ENCODE results near the gene TMEM167B. TPM values are rescaled to one million over a fixed set of nuclear protein-coding genes. Genes with fewer than 3 reads are reported as not detected.

Gene TMEM167B
- total RNA-seq, 4 donors from 2014 or later = 22.2 to 29.2 (median 24.8) TPM

DNA sequence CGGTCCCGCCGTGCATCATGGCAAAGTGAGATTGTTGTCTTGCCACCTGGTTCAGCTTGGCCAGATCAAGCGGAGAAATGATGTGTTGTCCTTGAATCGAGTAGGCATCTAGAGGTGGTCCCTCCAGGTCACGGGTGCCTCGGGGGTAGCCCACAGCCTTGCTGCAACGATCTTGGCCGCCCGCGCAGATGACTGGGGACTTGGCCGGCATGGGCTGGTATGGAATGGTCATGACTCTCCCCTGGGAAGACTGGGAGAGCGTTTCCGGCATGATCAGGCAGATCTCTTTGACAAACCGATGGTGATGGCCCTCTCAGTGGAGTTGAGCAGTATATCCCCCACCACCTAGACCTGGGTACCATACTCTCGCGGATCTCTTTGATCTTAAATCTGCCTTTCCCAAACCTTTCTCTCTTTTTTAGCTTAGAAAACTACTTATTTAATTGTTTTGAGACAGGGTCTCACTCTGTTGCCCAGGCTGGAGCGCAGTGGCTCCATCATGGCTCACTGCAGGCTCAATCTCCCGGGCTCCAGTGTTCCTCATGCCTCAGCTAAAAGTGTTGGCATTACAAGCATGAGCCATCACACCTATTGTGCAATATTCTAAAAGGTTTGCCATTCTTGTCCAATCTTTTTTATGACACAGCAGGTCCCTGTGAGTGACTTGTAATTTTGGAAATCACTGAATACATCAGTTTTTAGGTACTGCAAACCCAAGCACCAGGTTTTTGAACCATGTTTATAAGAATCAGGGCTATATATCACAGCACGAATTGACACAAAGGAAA, 14.0 kb downstream of the TMEM167B start:
- DNase-seq (ENCODE audit: low spot score) (no peak), ATAC-seq (ENCODE audit: low FRiP score) (no peak)
- TF ChIP-seq CTCF (IDR thresholded peaks at IDR 0.05) = no peak

DNA sequence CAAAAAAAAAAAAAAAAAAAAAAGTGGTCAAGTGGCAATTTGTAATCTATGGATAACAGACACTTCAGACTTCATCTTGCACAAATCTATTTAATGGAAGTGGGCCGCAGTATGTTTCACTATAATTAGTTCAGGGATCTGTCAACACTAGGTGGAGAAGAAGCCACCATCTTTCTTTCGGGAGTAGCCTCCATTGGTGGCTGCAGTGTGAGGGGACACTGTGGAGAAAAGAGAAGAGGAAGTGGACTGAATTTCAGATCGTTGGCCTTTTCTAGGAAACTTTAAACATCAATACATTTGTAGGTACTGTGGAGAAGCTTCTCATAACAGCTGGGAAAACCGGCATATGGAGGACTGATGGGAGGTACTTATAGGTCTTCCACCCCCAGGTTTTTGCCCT, 15.3 kb downstream of the TMEM167B start:
- no peak for ATAC-seq (ENCODE audit: low FRiP score)
- DNase-seq (ENCODE audit: low spot score) = no peak
- no peak for TF ChIP-seq CTCF (IDR thresholded peaks at IDR 0.05)

DNA sequence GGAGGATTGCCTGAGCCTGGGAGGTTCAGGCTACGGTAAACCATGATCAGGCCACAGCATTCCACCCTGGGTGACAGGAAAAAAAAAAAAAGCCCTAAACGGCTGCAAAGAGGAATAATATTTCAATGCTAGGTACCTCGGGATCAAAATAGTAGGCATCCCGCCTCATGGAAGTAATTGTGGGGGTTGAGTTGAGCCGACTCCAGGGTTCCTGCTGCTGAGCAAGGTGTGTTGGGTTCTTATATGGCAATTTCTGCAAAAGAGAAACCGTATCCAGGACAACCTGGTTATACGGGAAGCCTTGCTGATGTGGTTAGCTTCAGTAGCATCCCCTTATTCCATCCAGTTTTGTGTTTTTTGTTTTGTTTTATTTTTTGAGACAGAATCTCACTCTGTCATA, 17.2 kb downstream of the TMEM167B start:
- ATAC-seq (ENCODE audit: low FRiP score) = no peak
- DNase-seq (ENCODE audit: low spot score) = no peak
- TF ChIP-seq CTCF (IDR thresholded peaks at IDR 0.05) = no peak

- no peak for ATAC-seq (ENCODE audit: low FRiP score)
- no peak for DNase-seq (ENCODE audit: low spot score)
- TF ChIP-seq CTCF (IDR thresholded peaks at IDR 0.05) = no peak
Measured at GRCh38 chr1:109109906-109110305, 19.3 kb downstream of the TMEM167B start.

DNA sequence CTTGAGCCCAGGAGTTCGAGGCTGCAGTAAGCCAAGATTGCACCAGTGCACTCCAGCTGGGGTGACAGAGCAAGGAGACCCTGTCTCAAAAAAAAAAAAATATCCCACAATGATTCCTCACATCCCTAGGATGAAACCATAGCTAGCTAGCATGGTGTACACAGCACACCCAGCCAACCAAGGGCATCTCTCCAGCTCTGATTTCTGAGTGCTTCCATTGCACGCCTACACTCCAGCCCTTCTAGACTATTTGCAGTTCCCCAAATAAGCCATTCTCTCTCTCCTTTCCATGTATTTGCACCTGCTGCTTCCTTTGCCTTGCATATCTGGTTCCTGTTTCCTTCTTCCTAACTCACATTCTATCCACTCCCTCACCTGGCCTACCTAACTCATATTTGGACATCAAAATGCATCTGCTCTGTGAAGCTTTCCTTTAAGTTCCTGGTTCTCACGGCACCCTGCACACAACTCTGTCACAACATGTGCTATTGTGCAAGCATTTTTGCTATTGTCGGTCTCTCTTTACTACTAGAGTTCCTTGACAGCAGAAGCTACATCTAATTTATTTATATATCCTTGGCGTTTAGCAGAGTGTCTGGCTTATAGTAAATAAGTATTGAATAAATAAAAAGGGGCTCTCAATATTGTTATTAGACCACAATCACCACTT, 21.0 kb downstream of the TMEM167B start:
- no peak for TF ChIP-seq CTCF (IDR thresholded peaks at IDR 0.05)
- ATAC-seq (ENCODE audit: low FRiP score) = no peak
- DNase-seq (ENCODE audit: low spot score) = no peak

DNA sequence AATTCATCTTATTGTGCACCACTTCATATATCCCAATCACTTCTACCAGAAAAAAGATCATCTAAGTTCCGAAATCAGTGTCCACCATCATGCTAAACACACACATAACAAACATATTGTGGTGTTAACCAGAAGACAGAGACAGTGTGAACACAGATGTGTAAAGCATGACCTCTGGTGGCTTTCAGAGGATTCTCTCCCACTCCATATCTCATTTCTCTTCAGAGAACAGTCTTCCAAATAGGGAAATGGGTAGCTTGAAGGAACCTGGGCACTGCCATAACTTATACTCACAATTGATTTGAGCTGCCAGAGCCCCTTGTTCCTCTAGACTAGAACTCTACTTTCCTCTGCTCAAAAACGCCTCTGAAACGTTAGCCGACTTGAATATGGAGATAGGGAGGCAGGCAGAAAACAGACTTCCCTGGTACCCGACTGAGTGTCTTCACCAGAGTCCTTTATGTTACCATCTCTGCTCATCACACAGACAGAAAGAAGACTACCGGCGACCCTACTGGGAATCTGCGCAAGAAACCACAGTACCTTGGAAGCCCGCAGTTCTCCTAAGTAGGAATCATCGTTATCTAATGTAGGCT, 21.6 kb downstream of the TMEM167B start:
- ATAC-seq (ENCODE audit: low FRiP score) (no peak), DNase-seq (ENCODE audit: low spot score) (no peak)
- no peak for TF ChIP-seq CTCF (IDR thresholded peaks at IDR 0.05)

Measured in omental fat pad (tissue), 4 donors.